Measurements from ENCODE around the gene PMM1.
"Not testable (repeated sequence)": the region's sequence is repeated elsewhere in the genome, so short reads cannot be mapped to it uniquely, and the experiment has no call there.

The PMM1 gene

GRCh38 chr22:41589391-41590241 is at the start of gene PMM1:
TSS of gene PMM1 (minus strand) at chr22:41589840. CDS start at chr22:41589805, 35 bp downstream.
- DNase-seq (ENCODE audit: low read depth), result peak; percentile 97

GRCh38 chr22:41638748-41639147 is 49.1 kb upstream of the PMM1 start:
- no peak for DNase-seq (ENCODE audit: low read depth)

- DNase-seq (ENCODE audit: low read depth), result no peak
Observed at GRCh38 chr22:41638124-41638523, 48.5 kb upstream of the PMM1 start.

GRCh38 chr22:41637623-41638022 is 48.0 kb upstream of the PMM1 start:
- DNase-seq (ENCODE audit: low read depth), result not testable (repeated sequence)

GRCh38 chr22:41636467-41636866 is 46.8 kb upstream of the PMM1 start:
- no peak for DNase-seq (ENCODE audit: low read depth)

GRCh38 chr22:41634610-41635009 is 45.0 kb upstream of the PMM1 start:
- not testable (repeated sequence) for DNase-seq (ENCODE audit: low read depth)

GRCh38 chr22:41631615-41632014 is 42.0 kb upstream of the PMM1 start:
- not testable (repeated sequence) for DNase-seq (ENCODE audit: low read depth)

GRCh38 chr22:41631115-41631514 is 41.5 kb upstream of the PMM1 start:
- DNase-seq (ENCODE audit: low read depth), result not testable (repeated sequence)

GRCh38 chr22:41625577-41625976 is 35.9 kb upstream of the PMM1 start:
- DNase-seq (ENCODE audit: low read depth), result no peak

- no peak for DNase-seq (ENCODE audit: low read depth)
Observed at GRCh38 chr22:41621911-41622179, 32.2 kb upstream of the PMM1 start.

GRCh38 chr22:41621099-41621910 is 31.7 kb upstream of the PMM1 start, which contains the start of gene XRCC6:
TSS of gene XRCC6 (plus strand) at chr22:41621295. CDS start at chr22:41622005, 710 bp downstream.
- peak; percentile 97 for DNase-seq (ENCODE audit: low read depth)

GRCh38 chr22:41620589-41621098 is 31.0 kb upstream of the PMM1 start, which contains the start of gene DESI1:
TSS of gene DESI1 (minus strand) at chr22:41621043. CDS start at chr22:41620839, 204 bp downstream.
- DNase-seq (ENCODE audit: low read depth), result no peak

- DNase-seq (ENCODE audit: low read depth), result no peak
Observed at GRCh38 chr22:41619979-41620588, 30.4 kb upstream of the PMM1 start.

GRCh38 chr22:41613456-41613855 is 23.8 kb upstream of the PMM1 start:
- DNase-seq (ENCODE audit: low read depth), result no peak

GRCh38 chr22:41612603-41613306 is 23.1 kb upstream of the PMM1 start:
- no peak for DNase-seq (ENCODE audit: low read depth)

- DNase-seq (ENCODE audit: low read depth), result no peak
Observed at GRCh38 chr22:41608386-41608785, 18.7 kb upstream of the PMM1 start.

GRCh38 chr22:41603873-41604332 is 14.3 kb upstream of the PMM1 start:
- DNase-seq (ENCODE audit: low read depth), result no peak

- DNase-seq (ENCODE audit: low read depth), result no peak
Observed at GRCh38 chr22:41600976-41601375, 11.3 kb upstream of the PMM1 start.

GRCh38 chr22:41598891-41599635 is 9.4 kb upstream of the PMM1 start:
- DNase-seq (ENCODE audit: low read depth), result no peak

GRCh38 chr22:41598081-41598480 is 8.4 kb upstream of the PMM1 start:
- no peak for DNase-seq (ENCODE audit: low read depth)

- no peak for DNase-seq (ENCODE audit: low read depth)
Observed at GRCh38 chr22:41597635-41597953, 8.0 kb upstream of the PMM1 start.

Measured in HS-27A (cell line).